ENCODE results near the gene LIX1L.

DNA sequence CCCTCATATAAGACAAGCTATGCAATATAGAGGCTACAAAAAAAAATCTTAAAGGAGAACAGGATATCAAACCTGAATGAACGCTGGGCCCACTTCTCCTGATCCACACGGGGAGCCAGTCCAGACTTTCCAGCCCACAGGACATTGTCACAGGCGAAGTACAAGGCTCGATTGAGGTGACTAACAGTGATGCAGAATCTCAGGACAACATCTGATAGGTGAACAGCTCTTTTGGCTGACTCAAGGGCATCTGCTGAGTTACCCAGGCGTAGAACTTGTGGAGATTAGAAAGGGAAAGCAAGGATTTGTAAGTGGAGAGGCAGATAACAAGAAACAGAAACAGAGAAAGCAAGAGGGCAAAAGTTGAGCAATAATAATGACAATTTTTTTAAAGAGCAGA, 41.1 kb downstream of the LIX1L start:
- TF ChIP-seq, protein P1, sequence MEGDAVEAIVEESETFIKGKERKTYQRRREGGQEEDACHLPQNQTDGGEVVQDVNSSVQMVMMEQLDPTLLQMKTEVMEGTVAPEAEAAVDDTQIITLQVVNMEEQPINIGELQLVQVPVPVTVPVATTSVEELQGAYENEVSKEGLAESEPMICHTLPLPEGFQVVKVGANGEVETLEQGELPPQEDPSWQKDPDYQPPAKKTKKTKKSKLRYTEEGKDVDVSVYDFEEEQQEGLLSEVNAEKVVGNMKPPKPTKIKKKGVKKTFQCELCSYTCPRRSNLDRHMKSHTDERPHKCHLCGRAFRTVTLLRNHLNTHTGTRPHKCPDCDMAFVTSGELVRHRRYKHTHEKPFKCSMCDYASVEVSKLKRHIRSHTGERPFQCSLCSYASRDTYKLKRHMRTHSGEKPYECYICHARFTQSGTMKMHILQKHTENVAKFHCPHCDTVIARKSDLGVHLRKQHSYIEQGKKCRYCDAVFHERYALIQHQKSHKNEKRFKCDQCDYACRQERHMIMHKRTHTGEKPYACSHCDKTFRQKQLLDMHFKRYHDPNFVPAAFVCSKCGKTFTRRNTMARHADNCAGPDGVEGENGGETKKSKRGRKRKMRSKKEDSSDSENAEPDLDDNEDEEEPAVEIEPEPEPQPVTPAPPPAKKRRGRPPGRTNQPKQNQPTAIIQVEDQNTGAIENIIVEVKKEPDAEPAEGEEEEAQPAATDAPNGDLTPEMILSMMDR (IDR thresholded peaks at IDR 0.05): no peak
- TF ChIP-seq EP300 (IDR thresholded peaks at IDR 0.05) (no peak), POLR2A (IDR thresholded peaks at IDR 0.05) (no peak)
